K562 (cell line): ENCODE results near the gene SMAD5. TPM values are rescaled to one million over a fixed set of nuclear protein-coding genes. Genes with fewer than 3 reads are reported as not detected.

Experiments used
- ATAC-seq: fragments of 200-7000 bp; cut with Tn5 transposase; 3 replicates; pipeline ENCODE4 v1.9.1; 2020; ENCODE audit warnings: moderate library complexity
- BruUV-seq: library from RNA; stranded (reverse); fragments of 400-500 nt; replicated peaks from 2 replicates; lab custom pipeline; 2021; lab: Mats Ljungman, UMichigan
- CTCF ChIA-PET: fragments of 300-600 bp; formaldehyde crosslinking; extraction: SDS; loops from one replicate; lab custom pipeline; 2021; ENCODE audit warnings: low intra/inter-chr PET ratio; lab: Yijun Ruan, JAX
- POLR2A ChIA-PET: fragments of 300-600, 350-650 bp; sonication (Branson Sonifier 250); formaldehyde crosslinking; extraction: SDS; loops from one replicate; lab custom pipeline; 2021; ENCODE audit warnings: antibody characterized with exemption, inconsistent platforms; lab: Yijun Ruan, JAX
- DNase-seq, 4 experiments: peaks; one replicate each; pipeline versions ENCODE4 v3.0.0 to v3.0.0-alpha.2; 2011 to 2018; ENCODE audit warnings: low spot score in 3 of 4, mixed read lengths in 3 of 4; ENCODE audit errors: extremely low read depth in 1 of 4
- FAIRE-seq: peaks from 2 replicates; lab custom pipeline; 2011; peaks lifted over from hg19 to GRCh38; lab: Jason Lieb, UNC
- H2AFZ ChIP-seq: 2 replicates; pipeline ENCODE4 v1.6.0; 2011; ENCODE audit warnings: low read depth, low read length, control low read depth, inconsistent platforms
- H3K27ac ChIP-seq: fragments of 200-600 bp; 3 replicates; pipeline ENCODE4 v1.8.0; 2011; ENCODE audit warnings: low read depth, mild to moderate bottlenecking, control low read depth, inconsistent platforms, low read length, moderate library complexity, mixed read lengths; ENCODE audit errors: extremely low read depth
- H3K27me3 ChIP-seq, 2 experiments: fragments of 300-600 bp in 1 of 2; 2 replicates in 1 of 2; 3 replicates in 1 of 2; pipeline versions ENCODE4 v1.6.0 to v1.8.0; 2011; ENCODE audit warnings: inconsistent platforms in 2 of 2, low read length in 2 of 2, mild to moderate bottlenecking in 1 of 2, mixed read lengths in 1 of 2, moderate library complexity in 1 of 2; ENCODE audit not compliant: control insufficient read depth in 2 of 2, insufficient read depth in 2 of 2
- H3K36me3 ChIP-seq: fragments of 300-600 bp; 3 replicates; pipeline ENCODE4 v1.8.0; 2011; ENCODE audit warnings: mild to moderate bottlenecking, low read length, inconsistent platforms; ENCODE audit not compliant: control insufficient read depth, insufficient read depth
- H3K4me1 ChIP-seq, 2 experiments: fragments of 200-600 bp in 1 of 2; replicated peaks in 1 of 2; 2 replicates in 1 of 2; 3 replicates in 1 of 2; pipeline versions ENCODE4 v1.5.1 to v1.8.0; 2011; ENCODE audit warnings: inconsistent platforms in 2 of 2, low read length in 2 of 2, mild to moderate bottlenecking in 1 of 2, mixed read lengths in 1 of 2, moderate library complexity in 1 of 2; ENCODE audit not compliant: control insufficient read depth in 2 of 2, insufficient read depth in 2 of 2
- H3K4me2 ChIP-seq: 2 replicates; pipeline ENCODE4 v1.6.1; 2011; ENCODE audit warnings: low read length, control low read depth, inconsistent platforms, mixed read lengths; ENCODE audit not compliant: insufficient read depth
- H3K4me3 ChIP-seq: fragments of 200-600 bp; sonication (generic), shearing (Covaris generic); 2 replicates; pipeline ENCODE4 v1.5.1; 2016; ENCODE audit warnings: control low read depth, inconsistent platforms
- H3K79me2 ChIP-seq: fragments of 200-600 bp; 3 replicates; pipeline ENCODE4 v1.8.0; 2011; ENCODE audit warnings: low read length, inconsistent platforms; ENCODE audit not compliant: control insufficient read depth, insufficient read depth
- H3K9ac ChIP-seq, 2 experiments: 2 replicates each; pipeline versions ENCODE4 v1.6.0 to v1.6.1; 2011; ENCODE audit warnings: low read depth in 2 of 2, low read length in 2 of 2, control low read depth in 1 of 2, inconsistent platforms in 1 of 2, mild to moderate bottlenecking in 1 of 2, mixed read lengths in 1 of 2; ENCODE audit not compliant: insufficient read depth in 1 of 2
- H3K9me1 ChIP-seq: one replicate; pipeline ENCODE4 v1.6.0; 2011; ENCODE audit warnings: inconsistent platforms, mild to moderate bottlenecking, low read length, moderate library complexity; ENCODE audit not compliant: control insufficient read depth, insufficient read depth
- H3K9me3 ChIP-seq: replicated peaks from 2 replicates; pipeline ENCODE4 v1.5.1; 2011; ENCODE audit warnings: low read depth, low read length, inconsistent platforms; ENCODE audit not compliant: control insufficient read depth, insufficient read depth
- H4K20me1 ChIP-seq: replicated peaks from 2 replicates; pipeline ENCODE4 v1.6.1; 2011; ENCODE audit warnings: low read length, inconsistent platforms, mixed read lengths; ENCODE audit not compliant: control insufficient read depth, insufficient read depth
- CEBPZ ChIP-seq: fragments of 150-350 bp; IDR thresholded peaks from 2 replicates; pipeline ENCODE4 v1.6.1; 2014; ENCODE audit warnings: low read depth, mild to moderate bottlenecking, low read length, borderline replicate concordance
- ETV1 ChIP-seq: fragments of 450-650 bp; conservative IDR thresholded peaks from 2 replicates; pipeline ENCODE4 v1.6.1; 2016; ENCODE audit warnings: missing genetic modification characterization, control low read depth, low read depth, missing compliant biosample characterization
- GATAD2B ChIP-seq: fragments of 450-650 bp; IDR thresholded peaks from 2 replicates; pipeline ENCODE4 v1.6.1; 2017; ENCODE audit warnings: mild to moderate bottlenecking, borderline replicate concordance
- HOXB6 ChIP-seq: fragments of 250-450 bp; sonication (Bioruptor Pico); IDR thresholded peaks from 2 replicates; pipeline ENCODE4 v1.5.1; 2022; ENCODE audit warnings: mild to moderate bottlenecking, borderline replicate concordance
- POLR2AphosphoS2 ChIP-seq: IDR thresholded peaks from 2 replicates; pipeline ENCODE4 v1.6.1; 2012; ENCODE audit warnings: low read length, improper control_type of control experiment
- STAT6 ChIP-seq: sonication (generic); formaldehyde crosslinking; IDR thresholded peaks from 2 replicates; pipeline ENCODE4 v1.8.1; 2023; ENCODE audit warnings: mild to moderate bottlenecking, missing genetic modification reagents
- TAL1 ChIP-seq: fragments of 450-650 bp; IDR thresholded peaks from 2 replicates; pipeline ENCODE4 v1.6.1; 2016; ENCODE audit warnings: mild to moderate bottlenecking
- ZNF384 ChIP-seq: IDR thresholded peaks from 2 replicates; pipeline ENCODE4 v1.6.1; 2012; ENCODE audit warnings: low read depth, low read length, improper control_type of control experiment
- ZNF644 ChIP-seq: fragments of 200-800 bp; sonication (Bioruptor generic); IDR thresholded peaks from 2 replicates; pipeline ENCODE4 v1.6.1; 2016; ENCODE audit warnings: low read depth, missing genetic modification characterization, missing compliant biosample characterization
- WGBS: fragments of 100-300 bp; shearing (Covaris generic); methylation state at CpG from one replicate; pipeline ENCODE4 v1.1.6; 2016; ENCODE audit warnings: low coverage, mixed read lengths; ENCODE audit not compliant: insufficient coverage; ENCODE audit errors: missing lambda C conversion rate; 5-methylcytosine and 5-hydroxymethylcytosine counted together
- in situ Hi-C: fragments of 300-500 bp; cut with MboI; formaldehyde crosslinking; loops from 4 replicates; pipeline ENCODE4 v1.15.0; 2018; ENCODE audit warnings: inconsistent platforms, mixed read lengths
- intact Hi-C: fragments of 100-400 bp; cut with micrococcal nuclease; formaldehyde crosslinking; loops from 2 replicates; pipeline ENCODE4 v1.14.2; 2022
- polyA plus RNA-seq, 8 experiments: library from polyadenylated mRNA; depleted of rRNA in 4 of 8; stranded (reverse) in 5 of 8; unstranded in 3 of 8; fragments of >200 nt; fragmentation: Nextera tagmentation in 2 of 8; fragmentation: Illumina TruSeq in 1 of 8; extraction: Ambion mirVana in 2 of 8; extraction: Trizol in 1 of 8; gene quantifications; 2 replicates each; pipeline versions ENCODE4 v1.2.1 to v1.2.3, GENCODE V29; 2011 to 2014; ENCODE audit warnings: inconsistent platforms in 1 of 8, missing spikeins in 1 of 8
- total RNA-seq, 7 experiments: library from RNA; depleted of rRNA in 6 of 7; stranded (reverse); fragments of >200 nt in 6 of 7; fragmentation: Illumina TruSeq in 2 of 7; extraction: Trizol in 2 of 7; gene quantifications; 2 replicates each; pipeline versions ENCODE4 v1.2.1 to v1.2.3, GENCODE V29; 2011 to 2021; ENCODE audit warnings: low replicate concordance in 1 of 7

The SMAD5 gene
- total and polyA plus RNA-seq, 9 of the 15 experiments (the other 6 are each of a cell fraction or from before 2014, with no cell fraction given) = 12.4 to 53.9 (median 20.3) TPM

- TF ChIP-seq ETV1 (tag) (peak; percentile 86), TAL1 (peak; percentile 59), ZNF384 (no peak)
- TF ChIP-seq, all 486 proteins: peak for 18
Observed at GRCh38 chr5:136094189-136094912, 38.3 kb upstream of the SMAD5 start (continued).

- DNase-seq (no peak), FAIRE-seq (no peak), ATAC-seq (no peak)
- no peak overlapping the region for H3K9ac ChIP-seq
- intact Hi-C loops = no loop called here
- peaks cover 0 to 2% of the 10 kb centered on the region in 2 experiments; a peak in 2 of 5 replicates for H3K4me1 ChIP-seq
- H3K9me1 ChIP-seq = no peaks in the 10 kb centered on the region
- peaks cover 8 to 12% of the 10 kb centered on the region in 2 experiments; a peak in 3 of 5 replicates for H3K27me3 ChIP-seq
- H3K4me3 ChIP-seq = no peak overlapping the region
- no peaks in the 10 kb centered on the region for H3K9me3 ChIP-seq
- no peak overlapping the region for H3K27ac ChIP-seq
- in situ Hi-C loops = no loop called here
- ChIA-PET CTCF (no interaction called here), POLR2A (interaction anchor here (1.8 kb wide), 1 partner anchor 14 kb away, joined by 7 read pairs; no protein-coding TSS in a partner anchor)
- H3K79me2 ChIP-seq = no peaks in the 10 kb centered on the region
- WGBS = 12% methylated on average over 8 of the region's 8 CpGs
- no peaks in the 10 kb centered on the region for H3K36me3 ChIP-seq
- H2AFZ ChIP-seq = no peak overlapping the region
- no peak overlapping the region for H3K4me2 ChIP-seq
- no TSS peak for BruUV-seq
- H4K20me1 ChIP-seq = no peaks in the 10 kb centered on the region
- TF ChIP-seq STAT6 (CRISPR knock-in tag) = no peak
- TF ChIP-seq HOXB6 (CRISPR knock-in tag) = no peak
- TF ChIP-seq POLR2AphosphoS2 = no peak
- no peak for TF ChIP-seq CEBPZ
- TF ChIP-seq ZNF644 (tag) = no peak
- no peak for TF ChIP-seq GATAD2B
Observed at GRCh38 chr5:136094913-136095641, 37.6 kb upstream of the SMAD5 start.
